ENCODE results near the gene PRAMEF1.
"Not testable (repeated sequence)": the region's sequence is repeated elsewhere in the genome, so short reads cannot be mapped to it uniquely, and the experiment has no call there.

Gene PRAMEF1

DNA sequence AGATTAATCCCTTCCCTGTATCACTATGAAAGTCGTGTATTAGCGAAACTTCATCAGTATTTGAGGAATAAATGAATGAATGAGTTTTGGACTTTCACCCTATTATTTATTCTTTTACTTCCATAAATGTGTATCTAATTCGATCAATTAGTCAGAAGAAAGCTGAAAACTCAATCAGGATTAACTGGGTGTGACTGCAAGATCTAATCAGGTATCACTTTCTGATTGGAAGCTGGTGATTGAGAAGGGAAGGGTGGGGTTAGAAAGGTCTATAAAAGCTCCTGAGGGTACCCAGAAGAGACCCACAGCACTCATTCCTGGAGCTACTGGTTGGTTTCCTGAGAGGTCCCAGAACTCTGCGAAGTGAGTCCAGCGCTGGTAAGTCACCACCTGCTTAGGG lies at the start of gene PRAMEF1:
TSS of gene PRAMEF1 (plus strand) at position 301 of the 400 bp plus-strand sequence. CDS start 1,831 bp downstream, outside the sequence.
- DNase-seq (ENCODE audit: low read depth), result not testable (repeated sequence)

DNA sequence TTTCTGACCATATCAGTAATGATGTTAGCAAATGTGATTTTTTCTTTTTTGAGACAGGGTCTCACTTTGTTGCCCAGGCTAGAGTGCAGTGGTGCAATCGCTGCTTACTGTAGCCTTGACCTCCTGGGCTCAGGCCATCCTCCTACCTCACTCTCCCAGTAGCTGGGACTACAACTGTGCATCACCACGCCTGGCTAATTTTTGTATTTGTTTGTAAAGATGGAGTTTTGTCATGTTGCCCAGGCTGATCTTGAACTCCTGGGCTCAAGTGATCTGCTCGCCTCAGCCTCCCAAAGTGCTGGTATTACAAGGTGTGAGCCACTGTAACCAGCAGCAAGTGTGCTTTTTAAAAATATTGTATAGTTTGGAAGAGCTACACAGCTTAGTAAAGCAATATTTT lies 49.3 kb upstream of the PRAMEF1 start:
- DNase-seq (ENCODE audit: low read depth), result no peak

GRCh38 chr1:12745126-12745991 lies 45.8 kb upstream of the PRAMEF1 start:
- no peak for DNase-seq (ENCODE audit: low read depth)

DNA sequence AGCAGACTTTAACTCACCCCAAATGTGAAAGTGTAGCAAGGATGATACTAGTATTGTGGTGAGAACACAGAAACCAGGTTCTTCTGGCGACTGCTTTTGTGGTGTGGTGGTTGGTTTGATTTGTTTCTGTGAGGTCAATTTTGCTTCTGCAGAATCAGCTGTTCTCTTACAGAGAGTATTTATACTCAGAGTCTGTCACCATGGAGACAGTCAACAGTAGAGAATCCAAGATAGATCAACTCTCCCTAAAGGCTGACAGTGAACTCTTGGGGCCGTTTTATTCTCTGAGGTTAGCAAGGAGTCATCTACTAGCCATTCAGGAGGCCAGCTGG lies 45.2 kb upstream of the PRAMEF1 start, which contains the start of gene CFAP107:
TSS of gene CFAP107 (plus strand) at position 209 of the 332 bp plus-strand sequence. CDS start 231 bp downstream, outside the sequence.
- no peak for DNase-seq (ENCODE audit: low read depth)

GRCh38 chr1:12748778-12749355 lies 42.3 kb upstream of the PRAMEF1 start:
- no peak for DNase-seq (ENCODE audit: low read depth)

- no peak for DNase-seq (ENCODE audit: low read depth)
Observed at GRCh38 chr1:12754738-12755137, 36.5 kb upstream of the PRAMEF1 start.

DNA sequence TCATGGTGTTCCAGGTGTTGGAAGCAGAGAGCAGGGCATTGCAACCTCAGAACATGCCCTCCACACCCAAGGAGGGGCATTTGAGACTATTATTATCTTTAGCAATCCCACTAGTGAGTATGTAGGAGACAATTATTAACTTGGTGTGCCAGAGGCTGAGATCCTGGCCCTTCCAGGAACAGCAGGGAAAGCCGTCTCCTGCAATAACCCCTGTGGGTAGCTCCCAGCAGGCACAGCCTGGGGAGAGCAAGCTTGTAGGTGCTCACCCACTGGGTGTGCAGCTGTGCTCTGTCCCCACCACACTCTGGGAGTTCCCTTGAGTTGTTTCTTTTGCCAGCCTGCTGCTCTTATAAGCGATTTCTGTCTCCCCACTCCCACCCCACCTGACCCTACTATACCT lies 34.9 kb upstream of the PRAMEF1 start:
- DNase-seq (ENCODE audit: low read depth), result no peak

GRCh38 chr1:12756768-12757413 lies 34.3 kb upstream of the PRAMEF1 start:
- no peak for DNase-seq (ENCODE audit: low read depth)

- no peak for DNase-seq (ENCODE audit: low read depth)
Observed at GRCh38 chr1:12757836-12758235, 33.4 kb upstream of the PRAMEF1 start.

- no peak for DNase-seq (ENCODE audit: low read depth)
Observed at GRCh38 chr1:12760256-12760795, 30.9 kb upstream of the PRAMEF1 start.

GRCh38 chr1:12761781-12762180 lies 29.4 kb upstream of the PRAMEF1 start:
- no peak for DNase-seq (ENCODE audit: low read depth)

- DNase-seq (ENCODE audit: low read depth), result no peak
Observed at GRCh38 chr1:12762766-12763165, 28.4 kb upstream of the PRAMEF1 start.

DNA sequence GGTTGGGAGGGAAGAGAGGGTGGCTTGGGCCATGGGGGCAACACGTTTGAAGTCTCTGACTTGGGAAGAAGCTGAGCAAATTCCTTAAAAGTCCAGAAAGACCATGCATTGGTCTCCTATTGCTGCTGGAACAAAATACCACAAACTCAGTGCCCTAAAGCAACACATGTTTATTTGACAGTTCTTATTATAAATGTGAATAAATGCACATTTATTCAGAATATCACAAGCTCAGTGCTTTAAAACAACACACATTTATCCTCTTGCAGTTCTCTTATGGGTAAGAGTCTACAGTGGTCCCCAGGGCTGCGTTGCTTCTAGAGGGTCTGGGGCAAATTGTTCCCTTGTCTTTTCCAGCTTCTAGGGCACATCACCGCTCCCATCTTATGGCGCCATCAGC lies 27.7 kb upstream of the PRAMEF1 start:
- DNase-seq (ENCODE audit: low read depth), result no peak

GRCh38 chr1:12764016-12764415 lies 27.2 kb upstream of the PRAMEF1 start:
- DNase-seq (ENCODE audit: low read depth), result no peak

DNA sequence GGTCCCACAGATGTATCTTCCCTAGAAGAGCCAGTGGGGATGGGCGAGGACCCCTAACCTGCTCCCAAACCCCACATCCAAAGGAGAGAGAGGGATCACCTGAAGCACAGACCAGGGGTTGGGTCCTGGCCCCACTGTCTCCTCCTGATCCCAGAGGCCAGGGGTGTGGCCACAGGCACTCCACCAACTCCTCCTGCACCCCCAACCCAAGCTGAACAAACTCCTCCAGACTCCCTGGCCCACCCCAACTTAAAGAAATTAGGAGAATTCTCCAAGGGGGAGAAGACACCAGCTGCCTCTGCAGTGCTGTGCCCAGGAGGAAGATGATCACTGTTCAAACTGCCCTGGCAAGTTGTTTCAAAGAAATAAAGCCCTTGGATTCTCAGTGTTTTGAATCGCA lies 22.2 kb upstream of the PRAMEF1 start:
- no peak for DNase-seq (ENCODE audit: low read depth)

DNA sequence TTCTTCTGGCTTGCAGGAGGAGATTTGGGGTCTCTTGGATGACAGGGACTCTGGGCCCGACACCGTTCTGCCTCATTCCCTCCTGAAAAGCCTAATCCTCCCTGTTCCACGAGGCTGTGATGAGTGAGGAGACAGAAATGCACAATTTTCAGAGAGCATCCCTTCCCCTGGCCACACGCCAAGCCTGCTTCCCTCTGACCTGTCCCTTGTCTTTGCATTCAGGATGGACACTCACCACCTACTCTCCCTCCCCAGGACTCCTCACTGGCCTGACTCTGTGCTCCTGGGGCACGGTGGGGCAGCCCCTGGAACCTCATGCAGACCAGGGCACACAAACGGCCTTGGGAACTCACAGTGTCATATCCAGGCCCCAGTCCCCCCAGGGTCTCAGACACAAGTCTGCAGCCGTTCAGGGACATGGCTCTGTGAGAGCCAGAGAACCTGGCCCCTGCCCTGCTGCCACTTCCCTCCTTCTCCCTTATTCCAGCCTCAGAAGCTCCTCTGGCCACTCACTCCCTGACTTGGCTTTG lies 21.2 kb upstream of the PRAMEF1 start:
- DNase-seq (ENCODE audit: low read depth), result no peak

DNA sequence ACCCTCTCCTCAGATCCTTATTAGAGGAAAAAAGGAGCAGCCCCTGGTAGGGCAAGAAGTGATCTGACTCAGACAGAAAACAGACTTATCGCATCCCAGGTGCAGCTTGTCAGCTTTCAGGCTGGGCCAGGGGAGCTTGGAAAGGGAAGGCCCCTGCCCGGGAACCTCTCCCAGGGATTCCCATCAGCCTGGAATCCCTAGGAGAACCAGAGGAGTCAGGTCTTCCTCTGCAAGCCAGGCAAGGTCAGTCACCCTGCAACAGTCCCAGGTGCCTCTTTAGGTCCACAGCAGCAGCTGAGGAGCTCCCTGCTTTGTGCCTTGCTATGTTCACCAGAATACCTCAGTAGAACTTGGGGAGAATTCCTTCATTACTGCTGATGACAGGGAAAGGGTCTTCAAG lies 20.6 kb upstream of the PRAMEF1 start:
- no peak for DNase-seq (ENCODE audit: low read depth)

GRCh38 chr1:12771186-12771585 lies 20.0 kb upstream of the PRAMEF1 start:
- no peak for DNase-seq (ENCODE audit: low read depth)

DNA sequence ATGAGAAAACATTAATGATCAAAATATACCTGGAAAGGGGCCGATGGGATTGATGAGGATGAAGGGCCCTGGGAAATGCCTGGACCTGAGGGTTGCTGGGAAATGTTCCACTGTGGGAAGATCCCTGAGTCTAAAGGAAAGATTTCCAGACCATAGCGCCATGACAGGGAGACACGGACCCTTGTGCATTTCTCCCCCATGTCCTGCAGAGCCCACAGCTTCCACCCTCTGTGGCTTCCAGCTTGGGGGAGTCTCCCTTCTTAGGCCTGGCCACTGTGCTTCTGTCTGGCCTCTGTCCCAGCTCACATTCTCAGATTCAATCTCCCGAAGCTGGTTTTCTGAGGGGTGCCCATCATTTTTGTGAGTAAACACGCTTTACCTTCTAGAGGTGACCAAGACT lies 18.7 kb upstream of the PRAMEF1 start:
- DNase-seq (ENCODE audit: low read depth), result no peak

GRCh38 chr1:12773438-12773837 lies 17.8 kb upstream of the PRAMEF1 start, which contains the start of gene PRAMEF12:
PRAMEF12 (plus strand) TSS chr1:12773738; CDS start chr1:12774868, 1,130 bp downstream.
- no peak for DNase-seq (ENCODE audit: low read depth)

DNA sequence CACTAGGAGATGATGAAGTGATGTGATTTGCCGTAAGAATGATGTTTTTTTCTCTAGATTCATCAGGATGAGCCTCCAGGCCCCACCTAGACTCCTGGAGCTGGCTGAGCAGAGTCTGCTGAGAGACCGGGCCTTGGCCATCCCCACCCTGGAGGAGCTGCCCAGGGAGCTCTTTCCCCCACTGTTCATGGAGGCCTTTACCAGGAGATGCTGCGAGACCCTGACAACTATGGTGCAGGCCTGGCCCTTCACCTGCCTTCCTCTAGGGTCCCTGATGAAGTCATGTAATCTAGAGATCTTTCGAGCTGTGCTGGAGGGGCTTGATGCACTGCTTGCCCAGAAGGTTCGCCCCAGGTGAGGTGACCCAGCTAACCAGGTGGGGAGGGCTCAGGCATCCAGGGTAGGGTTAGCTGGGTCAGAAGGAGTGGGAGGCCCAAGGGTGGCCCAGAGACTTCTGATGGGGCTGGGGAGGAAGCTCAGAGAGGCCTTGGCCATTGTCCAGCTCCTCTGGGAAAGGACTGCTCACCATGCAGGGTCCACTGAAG lies 16.3 kb upstream of the PRAMEF1 start:
- DNase-seq (ENCODE audit: low read depth), result no peak

DNA sequence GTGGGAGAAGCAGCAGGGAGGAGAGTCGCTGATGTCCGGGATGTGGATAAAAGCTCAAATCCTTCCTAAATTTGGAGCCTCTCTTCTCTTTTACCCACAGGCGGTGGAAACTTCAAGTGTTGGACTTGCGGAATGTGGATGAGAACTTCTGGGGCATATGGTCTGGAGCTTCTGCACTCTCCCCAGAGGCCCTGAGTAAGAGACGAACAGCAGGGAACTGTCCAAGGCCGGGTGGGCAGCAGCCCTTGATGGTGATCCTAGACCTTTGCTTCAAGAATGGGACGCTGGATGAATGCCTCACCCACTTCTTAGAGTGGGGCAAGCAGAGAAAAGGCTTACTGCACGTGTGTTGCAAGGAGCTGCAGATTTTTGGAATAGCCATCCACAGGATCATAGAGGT lies 15.8 kb upstream of the PRAMEF1 start:
- no peak for DNase-seq (ENCODE audit: low read depth)
